OCI-LY1 (cell line): ENCODE data around the gene PRG3.

ENCODE experiments used
- H2AFZ ChIP-seq: fragments of 200-600 bp; sonication (generic), shearing (Covaris generic); 2 replicates; pipeline ENCODE4 v1.6.0; 2014; ENCODE audit warnings: antibody characterized with exemption, mild to moderate bottlenecking, low read length
- H3F3A ChIP-seq: fragments of 200-600 bp; sonication (generic), shearing (Covaris generic); 2 replicates; pipeline ENCODE4 v1.6.0; 2014; ENCODE audit warnings: mild to moderate bottlenecking, antibody characterized with exemption, low read length, moderate library complexity; ENCODE audit not compliant: insufficient read depth
- H3K27ac ChIP-seq: fragments of 200-600 bp; sonication (generic); 2 replicates; pipeline ENCODE4 v1.5.1; 2014; ENCODE audit warnings: low read length, mixed run types, mild to moderate bottlenecking, low read depth; ENCODE audit not compliant: poor library complexity, severe bottlenecking
- H3K27me3 ChIP-seq: fragments of 200-600 bp; sonication (generic); 2 replicates; pipeline ENCODE4 v1.6.0; 2014; ENCODE audit warnings: antibody characterized with exemption, mild to moderate bottlenecking, low read length, moderate library complexity; ENCODE audit not compliant: insufficient read depth
- H3K36me3 ChIP-seq: fragments of 200-600 bp; sonication (generic); 2 replicates; pipeline ENCODE4 v1.6.1; 2014; ENCODE audit warnings: mild to moderate bottlenecking, antibody characterized with exemption, low read length, moderate library complexity, mixed read lengths; ENCODE audit not compliant: insufficient read depth
- H3K4me1 ChIP-seq: fragments of 200-600 bp; sonication (generic); 2 replicates; pipeline ENCODE4 v1.5.1; 2014; ENCODE audit warnings: mild to moderate bottlenecking, low read length, moderate library complexity; ENCODE audit not compliant: insufficient read depth, severe bottlenecking
- H3K4me2 ChIP-seq: fragments of 200-600 bp; sonication (generic), shearing (Covaris generic); 2 replicates; pipeline ENCODE4 v1.6.1; 2014; ENCODE audit warnings: low read length
- H3K4me3 ChIP-seq: fragments of 200-600 bp; sonication (generic); 2 replicates; pipeline ENCODE4 v1.5.1; 2014; ENCODE audit warnings: low read length, low read depth, mild to moderate bottlenecking, mixed read lengths; ENCODE audit not compliant: poor library complexity, severe bottlenecking
- H3K79me2 ChIP-seq: fragments of 200-600 bp; shearing (Covaris generic); 2 replicates; pipeline ENCODE4 v1.6.1; 2016; ENCODE audit warnings: mixed run types, low read length, mixed read lengths; ENCODE audit not compliant: insufficient read depth
- H3K9ac ChIP-seq: fragments of 200-600 bp; sonication (generic), shearing (Covaris generic); 2 replicates; pipeline ENCODE4 v1.6.1; 2014; ENCODE audit warnings: mild to moderate bottlenecking, low read length, mixed read lengths
- H3K9me2 ChIP-seq: fragments of 200-600 bp; sonication (generic), shearing (Covaris generic); 2 replicates; pipeline ENCODE4 v1.6.1; 2014; ENCODE audit warnings: low read depth, mild to moderate bottlenecking, low read length, mixed read lengths
- H3K9me3 ChIP-seq: fragments of 200-600 bp; shearing (Covaris generic); 2 replicates; pipeline ENCODE4 v1.6.1; 2014; ENCODE audit warnings: low read length, mixed read lengths
- H4K20me1 ChIP-seq: fragments of 200-600 bp; sonication (generic), shearing (Covaris generic); 2 replicates; pipeline ENCODE4 v1.6.0; 2016; ENCODE audit warnings: mild to moderate bottlenecking, low read length; ENCODE audit not compliant: insufficient read depth
- EZH2 ChIP-seq: fragments of 200-600 bp; sonication (generic), shearing (Covaris generic); IDR thresholded peaks from 2 replicates; pipeline ENCODE4 v1.8.0; 2017; ENCODE audit warnings: borderline replicate concordance, mixed run types, mild to moderate bottlenecking, antibody characterized with exemption, low read length, moderate library complexity, mixed read lengths
- TF ChIP-seq, protein P1 (sequence below): fragments of 200-600 bp; sonication (generic), shearing (Covaris generic); IDR thresholded peaks from 2 replicates; pipeline ENCODE4 v1.5.1; 2017; ENCODE audit warnings: mild to moderate bottlenecking, antibody characterized with exemption, low read length, moderate library complexity, mixed read lengths

The PRG3 gene, protein sequence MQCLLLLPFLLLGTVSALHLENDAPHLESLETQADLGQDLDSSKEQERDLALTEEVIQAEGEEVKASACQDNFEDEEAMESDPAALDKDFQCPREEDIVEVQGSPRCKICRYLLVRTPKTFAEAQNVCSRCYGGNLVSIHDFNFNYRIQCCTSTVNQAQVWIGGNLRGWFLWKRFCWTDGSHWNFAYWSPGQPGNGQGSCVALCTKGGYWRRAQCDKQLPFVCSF

DNA sequence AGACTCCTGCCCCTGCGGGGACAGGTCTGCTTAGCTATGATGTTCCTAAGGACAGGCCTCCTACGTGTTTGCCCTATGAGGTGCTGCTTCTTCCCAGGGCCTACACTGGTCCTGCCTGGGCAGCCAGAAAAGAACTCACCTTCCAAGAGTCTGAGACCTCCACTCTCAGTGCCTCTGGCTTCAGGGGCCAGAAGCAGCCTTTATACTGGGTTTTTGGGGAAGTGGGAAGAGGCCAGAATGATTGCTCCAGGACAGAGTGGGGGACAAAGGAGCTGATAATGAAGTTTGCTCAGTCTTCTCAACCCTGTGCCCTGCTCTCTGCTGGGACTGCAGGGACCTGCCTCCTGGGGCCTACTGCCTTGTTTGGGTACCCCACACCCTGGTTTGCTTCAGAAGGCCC lies at the start of gene PRG3:
Gene PRG3 (minus strand): TSS at position 176 of the 400 bp plus-strand sequence. CDS start 442 bp downstream, outside the sequence.
- Histone ChIP-seq H4K20me1 (no peaks in the 10 kb centered on the region), H3K9me2 (no peaks in the 10 kb centered on the region), H3K27me3 (peaks cover 4% of the 10 kb centered on the region; the same call in 1 of the 2 replicates), H3F3A (no peaks in the 10 kb centered on the region), H3K79me2 (no peaks in the 10 kb centered on the region), H3K27ac (no peak within 1 kb of the TSS), H3K36me3 (no peaks in the 10 kb centered on the region), H3K9ac (no peak within 1 kb of the TSS), H3K9me3 (no peaks in the 10 kb centered on the region), H2AFZ (no peak within 1 kb of the TSS), H3K4me2 (no peak within 1 kb of the TSS), H3K4me1 (no peaks in the 10 kb centered on the region), H3K4me3 (no peak within 1 kb of the TSS)
- TF ChIP-seq, protein P1, sequence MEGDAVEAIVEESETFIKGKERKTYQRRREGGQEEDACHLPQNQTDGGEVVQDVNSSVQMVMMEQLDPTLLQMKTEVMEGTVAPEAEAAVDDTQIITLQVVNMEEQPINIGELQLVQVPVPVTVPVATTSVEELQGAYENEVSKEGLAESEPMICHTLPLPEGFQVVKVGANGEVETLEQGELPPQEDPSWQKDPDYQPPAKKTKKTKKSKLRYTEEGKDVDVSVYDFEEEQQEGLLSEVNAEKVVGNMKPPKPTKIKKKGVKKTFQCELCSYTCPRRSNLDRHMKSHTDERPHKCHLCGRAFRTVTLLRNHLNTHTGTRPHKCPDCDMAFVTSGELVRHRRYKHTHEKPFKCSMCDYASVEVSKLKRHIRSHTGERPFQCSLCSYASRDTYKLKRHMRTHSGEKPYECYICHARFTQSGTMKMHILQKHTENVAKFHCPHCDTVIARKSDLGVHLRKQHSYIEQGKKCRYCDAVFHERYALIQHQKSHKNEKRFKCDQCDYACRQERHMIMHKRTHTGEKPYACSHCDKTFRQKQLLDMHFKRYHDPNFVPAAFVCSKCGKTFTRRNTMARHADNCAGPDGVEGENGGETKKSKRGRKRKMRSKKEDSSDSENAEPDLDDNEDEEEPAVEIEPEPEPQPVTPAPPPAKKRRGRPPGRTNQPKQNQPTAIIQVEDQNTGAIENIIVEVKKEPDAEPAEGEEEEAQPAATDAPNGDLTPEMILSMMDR: no peak

DNA sequence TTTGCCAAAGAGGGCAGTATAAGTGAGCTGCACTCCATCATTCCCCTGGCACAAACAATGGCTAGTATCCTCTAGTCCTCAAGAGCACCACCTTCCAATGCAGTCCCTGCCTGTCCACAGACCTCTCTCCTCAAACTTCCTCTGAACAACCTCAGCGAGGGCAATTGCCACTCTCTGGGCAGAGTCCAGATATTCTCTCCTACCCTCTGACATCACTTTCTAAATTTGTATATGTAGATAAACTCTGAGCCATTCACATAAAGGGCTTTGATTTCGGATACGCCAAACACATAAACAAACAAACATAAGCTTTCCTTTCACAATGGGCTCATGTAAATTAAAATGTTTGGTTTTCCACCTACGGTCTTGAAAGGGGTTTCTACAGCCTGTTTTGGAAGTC lies 49.0 kb upstream of the PRG3 start:
- no peaks in the 10 kb centered on the region for H3F3A ChIP-seq
- no peaks in the 10 kb centered on the region for H3K9me2 ChIP-seq
- H3K79me2 ChIP-seq: peaks cover 13% of the 10 kb centered on the region
- H3K9me3 ChIP-seq: no peaks in the 10 kb centered on the region
- no peak overlapping the region for H3K4me3 ChIP-seq
- TF ChIP-seq, protein P1: no peak
- no peak for TF ChIP-seq EZH2
- no peak overlapping the region for H2AFZ ChIP-seq
- H4K20me1 ChIP-seq: no peaks in the 10 kb centered on the region
- no peak overlapping the region for H3K27ac ChIP-seq
- H3K36me3 ChIP-seq: peaks cover 13% of the 10 kb centered on the region; the same call in 1 of the 2 replicates
- peaks cover 24% of the 10 kb centered on the region for H3K4me1 ChIP-seq
- H3K27me3 ChIP-seq: no peaks in the 10 kb centered on the region; the same call in 1 of the 2 replicates
- no peak overlapping the region for H3K9ac ChIP-seq
- H3K4me2 ChIP-seq: no peak overlapping the region

DNA sequence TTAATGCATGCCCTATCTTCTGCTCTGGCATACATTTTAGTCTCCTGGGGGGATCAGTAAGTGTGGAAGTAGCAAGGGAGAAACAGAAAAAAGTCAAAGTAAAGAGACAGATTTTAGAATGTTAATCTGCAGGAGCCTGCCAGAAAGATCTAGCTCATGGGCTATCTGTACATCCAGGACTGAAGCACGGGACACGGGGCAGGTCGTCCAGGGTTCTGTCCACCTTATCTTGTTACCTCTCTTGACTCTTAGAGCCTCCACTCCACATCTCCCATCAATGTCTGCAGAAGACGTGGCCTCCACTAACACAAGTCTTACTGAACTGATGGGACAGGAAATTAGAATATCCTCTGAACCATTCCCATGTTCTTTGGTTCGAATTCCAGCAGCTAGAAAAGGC lies 47.7 kb upstream of the PRG3 start:
- no peaks in the 10 kb centered on the region for H3K9me2 ChIP-seq
- no peaks in the 10 kb centered on the region for H3F3A ChIP-seq
- H3K4me3 ChIP-seq: no peak overlapping the region
- no peak overlapping the region for H2AFZ ChIP-seq
- peaks cover 26% of the 10 kb centered on the region for H3K36me3 ChIP-seq
- H3K27me3 ChIP-seq: no peaks in the 10 kb centered on the region
- no peaks in the 10 kb centered on the region for H4K20me1 ChIP-seq
- H3K9me3 ChIP-seq: no peaks in the 10 kb centered on the region
- no peak for TF ChIP-seq EZH2
- TF ChIP-seq, protein P1: no peak
- no peak overlapping the region for H3K9ac ChIP-seq
- peaks cover 37% of the 10 kb centered on the region for H3K4me1 ChIP-seq
- H3K4me2 ChIP-seq: no peak overlapping the region
- H3K79me2 ChIP-seq: peaks cover 13% of the 10 kb centered on the region
- H3K27ac ChIP-seq: no peak overlapping the region
